GM12878 (cell line): ENCODE results near the gene COL4A2.

Source experiments
- CBX3 ChIP-seq: fragments of 200-600 bp; sonication (generic); IDR thresholded peaks from 2 replicates; pipeline ENCODE4 v1.6.1; 2016; ENCODE audit warnings: low read depth, borderline replicate concordance
- CTCF ChIP-seq, 3 experiments: IDR thresholded peaks in 2 of 3; conservative IDR thresholded peaks in 1 of 3; 2 replicates each; pipeline ENCODE4 v1.5.1; 2011; ENCODE audit warnings: low read depth in 3 of 3, low read length in 3 of 3, mild to moderate bottlenecking in 3 of 3, control low read depth in 2 of 3, moderate library complexity in 2 of 3, inconsistent platforms in 1 of 3, mixed read lengths in 1 of 3; ENCODE audit not compliant: control insufficient read depth in 2 of 3, insufficient read depth in 1 of 3; ENCODE audit errors: extremely low read depth in 1 of 3
- E2F8 ChIP-seq: fragments of 450-650 bp; IDR thresholded peaks from 2 replicates; pipeline ENCODE4 v1.6.1; 2018; ENCODE audit warnings: mild to moderate bottlenecking, low read depth, moderate library complexity; ENCODE audit not compliant: partially characterized antibody
- FOS ChIP-seq: IDR thresholded peaks from 3 replicates; pipeline ENCODE4 v1.6.1; 2011; ENCODE audit warnings: borderline replicate concordance; ENCODE audit not compliant: insufficient read length; ENCODE audit errors: extremely low read depth
- IRF3 ChIP-seq: fragments of 450-650 bp; IDR thresholded peaks from 2 replicates; pipeline ENCODE4 v1.6.1; 2014; ENCODE audit warnings: mild to moderate bottlenecking
- MAX ChIP-seq: IDR thresholded peaks from 2 replicates; pipeline ENCODE4 v1.6.1; 2012; ENCODE audit warnings: low read depth, low read length, improper control_type of control experiment
- MXI1 ChIP-seq: fragments of 150-350 bp; IDR thresholded peaks from 2 replicates; pipeline ENCODE4 v1.6.1; 2011; ENCODE audit warnings: low read depth, mild to moderate bottlenecking, inconsistent platforms, low read length, improper control_type of control experiment
- NR2C1 ChIP-seq: fragments of 450-650 bp; IDR thresholded peaks from 2 replicates; pipeline ENCODE4 v1.6.1; 2017; ENCODE audit warnings: antibody characterized with exemption, mild to moderate bottlenecking, moderate library complexity
- NR2F1 ChIP-seq: fragments of 450-650 bp; conservative IDR thresholded peaks from 2 replicates; pipeline ENCODE4 v1.6.1; 2017; ENCODE audit warnings: mild to moderate bottlenecking
- POLR2A ChIP-seq: IDR thresholded peaks from 2 replicates; pipeline ENCODE4 v1.6.1; 2011; ENCODE audit warnings: low read depth, mild to moderate bottlenecking, low read length
- RCOR1 ChIP-seq: conservative IDR thresholded peaks from 2 replicates; pipeline ENCODE4 v1.6.1; 2012; ENCODE audit warnings: low read depth, low read length, improper control_type of control experiment
- USF1 ChIP-seq: IDR thresholded peaks from 2 replicates; pipeline ENCODE4 v1.6.1; 2011; ENCODE audit warnings: borderline replicate concordance, low read depth, mild to moderate bottlenecking, moderate library complexity, mixed read lengths, low read length; ENCODE audit not compliant: insufficient read depth; ENCODE audit errors: extremely low read length
- USF2 ChIP-seq: IDR thresholded peaks from 2 replicates; pipeline ENCODE4 v1.6.1; 2011; ENCODE audit warnings: low read depth, low read length, improper control_type of control experiment, borderline replicate concordance
- ZNF384 ChIP-seq: IDR thresholded peaks from 2 replicates; pipeline ENCODE4 v1.6.1; 2012; ENCODE audit warnings: low read depth, mild to moderate bottlenecking, low read length, improper control_type of control experiment, borderline replicate concordance

- no peak for TF ChIP-seq CTCF (IDR thresholded peaks at IDR 0.05 in 2 of 3, conservative IDR thresholded peaks at IDR 0.05 in 1 of 3; ENCODE audit: control insufficient read depth in 2 of 3, extremely low read depth in 1 of 3, insufficient read depth in 1 of 3, low read depth in 3 of 3, low read length in 3 of 3)
- no peak for TF ChIP-seq MXI1
- TF ChIP-seq FOS: no peak
- TF ChIP-seq RCOR1: no peak
- no peak for TF ChIP-seq POLR2A
- TF ChIP-seq IRF3: no peak
- TF ChIP-seq NR2C1: no peak
- no peak for TF ChIP-seq E2F8
- no peak for TF ChIP-seq ZNF384
- TF ChIP-seq MAX: no peak
- TF ChIP-seq USF1: no peak
- no peak for TF ChIP-seq CBX3
- no peak for TF ChIP-seq USF2
- TF ChIP-seq NR2F1: no peak
These were observed 160.5 kb downstream of the COL4A2 start for GRCh38 chr13:110467516-110468110.
